ENCODE measurements around the gene POLE. TPM values are rescaled to one million over a fixed set of nuclear protein-coding genes. Genes with fewer than 3 reads are reported as not detected.
"Not testable (repeated sequence)": the region's sequence is repeated elsewhere in the genome, so short reads cannot be mapped to it uniquely, and the experiment has no call there.

POLE gene
- total RNA-seq, 2 experiments from 2014 or later, result 115 to 121 TPM

- POLR2A ChIA-PET, result interaction anchor here (0.8 kb wide), 1 partner anchor 19 kb away, joined by 4 read pairs; no protein-coding TSS in a partner anchor
- DNase-seq, result no peak
- Mint-ChIP-seq H3K9me3 (no peaks in the 10 kb centered on the region), H3K27me3 (no peaks in the 10 kb centered on the region), H3K4me1 (ENCODE audit: low read depth) (peaks cover 2% of the 10 kb centered on the region), H3K36me3 (ENCODE audit: low read depth) (peaks cover 32% of the 10 kb centered on the region), H3K27ac (no peak overlapping the region), H3K4me3 (no peak overlapping the region)
- no peak for TF ChIP-seq CTCF (IDR thresholded peaks at IDR 0.05)
- ATAC-seq, result no peak
- intact Hi-C loops (cut with micrococcal nuclease), result no loop called here
- CTCF ChIA-PET, result no interaction called here
Measured at GRCh38 chr12:132698341-132698740, 11.2 kb upstream of the POLE start.

GRCh38 chr12:132695431-132695830 lies 8.3 kb upstream of the POLE start:
- ATAC-seq (no peak), DNase-seq (no peak)
- Mint-ChIP-seq H3K9me3 (no peaks in the 10 kb centered on the region), H3K27ac (no peak overlapping the region), H3K4me1 (ENCODE audit: low read depth) (peaks cover 2% of the 10 kb centered on the region), H3K4me3 (no peak overlapping the region), H3K27me3 (no peaks in the 10 kb centered on the region), H3K36me3 (ENCODE audit: low read depth) (peaks cover 30% of the 10 kb centered on the region)
- POLR2A ChIA-PET, result interaction anchor here (0.6 to 2.7 kb wide), 5 partner anchors 9 to 436 kb away, joined by 3 to 8 read pairs (median 3); partner anchors contain the start of genes GOLGA3 and POLE
- CTCF ChIA-PET, result no interaction called here
- intact Hi-C loops (cut with micrococcal nuclease), result no loop called here
- no peak for TF ChIP-seq CTCF (IDR thresholded peaks at IDR 0.05)

GRCh38 chr12:132694888-132695287 lies 7.7 kb upstream of the POLE start:
- H3K4me1 Mint-ChIP-seq (ENCODE audit: low read depth); ATAC-seq; H3K27me3 Mint-ChIP-seq; DNase-seq; intact Hi-C loops (cut with micrococcal nuclease); H3K4me3 Mint-ChIP-seq; H3K9me3 Mint-ChIP-seq; H3K27ac Mint-ChIP-seq; CTCF ChIA-PET: not testable (repeated sequence)
- POLR2A ChIA-PET, result interaction anchor here (0.6 to 2.7 kb wide), 6 partner anchors 9 to 437 kb away, joined by 3 to 8 read pairs (median 3); partner anchors contain the start of genes GOLGA3 and POLE
- H3K36me3 Mint-ChIP-seq (ENCODE audit: low read depth), result peaks cover 27% of the 10 kb centered on the region

GRCh38 chr12:132692030-132692429 lies 4.9 kb upstream of the POLE start:
- H3K27ac Mint-ChIP-seq; H3K4me3 Mint-ChIP-seq; intact Hi-C loops (cut with micrococcal nuclease); CTCF ChIA-PET; POLR2A ChIA-PET; H3K9me3 Mint-ChIP-seq; DNase-seq; ATAC-seq; H3K27me3 Mint-ChIP-seq; H3K4me1 Mint-ChIP-seq (ENCODE audit: low read depth): not testable (repeated sequence)
- peaks cover 15% of the 10 kb centered on the region for H3K36me3 Mint-ChIP-seq (ENCODE audit: low read depth)

GRCh38 chr12:132690112-132690511 lies 3.0 kb upstream of the POLE start:
- H3K9me3 Mint-ChIP-seq, result no peaks in the 10 kb centered on the region
- H3K4me3 Mint-ChIP-seq, result no peak overlapping the region
- peaks cover 13% of the 10 kb centered on the region for H3K4me1 Mint-ChIP-seq (ENCODE audit: low read depth)
- ChIA-PET POLR2A (interaction anchor here (1.3 kb wide), 1 partner anchor 139 kb away, joined by 4 read pairs; no protein-coding TSS in a partner anchor), CTCF (no interaction called here)
- ATAC-seq (no peak), DNase-seq (no peak)
- TF ChIP-seq CTCF (IDR thresholded peaks at IDR 0.05), result no peak
- intact Hi-C loops (cut with micrococcal nuclease), result no loop called here
- no peaks in the 10 kb centered on the region for H3K27me3 Mint-ChIP-seq
- peaks cover 17% of the 10 kb centered on the region for H3K36me3 Mint-ChIP-seq (ENCODE audit: low read depth)
- no peak overlapping the region for H3K27ac Mint-ChIP-seq

- no peak for TF ChIP-seq CTCF (IDR thresholded peaks at IDR 0.05)
- POLR2A ChIA-PET, result interaction anchor here (0.7 to 1.3 kb wide), 2 partner anchors 131 to 140 kb away, joined by 3 to 4 read pairs; no protein-coding TSS in a partner anchor
- ATAC-seq (no peak), DNase-seq (no peak)
- intact Hi-C loops (cut with micrococcal nuclease), result no loop called here
- peaks cover 18% of the 10 kb centered on the region for H3K36me3 Mint-ChIP-seq (ENCODE audit: low read depth)
- CTCF ChIA-PET, result no interaction called here
- no peaks in the 10 kb centered on the region for H3K27me3 Mint-ChIP-seq
- H3K4me1 Mint-ChIP-seq (ENCODE audit: low read depth), result peaks cover 15% of the 10 kb centered on the region
- H3K4me3 Mint-ChIP-seq, result peak overlapping the region; percentile 58
- H3K9me3 Mint-ChIP-seq, result no peaks in the 10 kb centered on the region
- no peak overlapping the region for H3K27ac Mint-ChIP-seq
Measured at GRCh38 chr12:132689227-132689626, 2.1 kb upstream of the POLE start.

Measured in activated CD8-positive, alpha-beta T cell treated with anti-CD3 and anti-CD28 coated beads for 36 hours (primary cell).